Measurements from ENCODE around the gene DOC2B.

DOC2B gene

GRCh38 chr17:151886-152859, 29.3 kb downstream of the DOC2B start:
- no peak for DNase-seq (ENCODE audit: low read depth)
- no peak for TF ChIP-seq CTCF (IDR thresholded peaks at IDR 0.05; ENCODE audit: insufficient read depth, low read depth, low read length, missing control alignments)

GRCh38 chr17:151004-151403, 30.4 kb downstream of the DOC2B start:
- DNase-seq (ENCODE audit: low read depth): no peak
- TF ChIP-seq CTCF (IDR thresholded peaks at IDR 0.05; ENCODE audit: insufficient read depth, low read depth, low read length, missing control alignments): no peak
- H3K4me3 ChIP-seq (ENCODE audit: low read length): no peak overlapping the region

More at GRCh38 chr17:151886-152859, 29.3 kb downstream of the DOC2B start:
- H3K4me3 ChIP-seq (ENCODE audit: low read length): no peak overlapping the region

GRCh38 chr17:149897-150584, 31.4 kb downstream of the DOC2B start:
- no peak for TF ChIP-seq CTCF (IDR thresholded peaks at IDR 0.05; ENCODE audit: insufficient read depth, low read depth, low read length, missing control alignments)
- no peak for DNase-seq (ENCODE audit: low read depth)
- H3K4me3 ChIP-seq (ENCODE audit: low read length): no peak overlapping the region

- no peak for TF ChIP-seq CTCF (IDR thresholded peaks at IDR 0.05; ENCODE audit: insufficient read depth, low read depth, low read length, missing control alignments)
- DNase-seq (ENCODE audit: low read depth): no peak
- no peak overlapping the region for H3K4me3 ChIP-seq (ENCODE audit: low read length)
These were observed 32.2 kb downstream of the DOC2B start for GRCh38 chr17:149231-149630.

- H3K4me3 ChIP-seq (ENCODE audit: low read length): no peak overlapping the region
- DNase-seq (ENCODE audit: low read depth): no peak
- TF ChIP-seq CTCF (IDR thresholded peaks at IDR 0.05; ENCODE audit: insufficient read depth, low read depth, low read length, missing control alignments): no peak
These were observed 32.7 kb downstream of the DOC2B start for GRCh38 chr17:148757-149156.

GRCh38 chr17:147796-148740, 33.4 kb downstream of the DOC2B start:
- DNase-seq (ENCODE audit: low read depth): no peak
- H3K4me3 ChIP-seq (ENCODE audit: low read length): no peak overlapping the region
- no peak for TF ChIP-seq CTCF (IDR thresholded peaks at IDR 0.05; ENCODE audit: insufficient read depth, low read depth, low read length, missing control alignments)

All from epithelial cell of esophagus (primary cell).